Activated CD8-positive, alpha-beta T cell treated with anti-CD3 and anti-CD28 coated beads for 36 hours (primary cell): ENCODE measurements around the gene RALGPS2. TPM values are rescaled to one million over a fixed set of nuclear protein-coding genes. Genes with fewer than 3 reads are reported as not detected.

Source experiments
- ATAC-seq: fragments of 200-7000 bp; cut with Tn5 transposase; one replicate; pipeline ENCODE4 v1.10.0; 2021; ENCODE audit warnings: mild to moderate bottlenecking, moderate library complexity
- CTCF ChIA-PET: fragments of 350-600 bp; sonication (Branson Sonifier 250); formaldehyde crosslinking; loops from one replicate; lab custom pipeline; 2021; ENCODE audit warnings: antibody characterized with exemption; lab: Charles Lee
- POLR2A ChIA-PET: fragments of 350-600 bp; sonication (Branson Sonifier 250); formaldehyde crosslinking; loops from one replicate; lab custom pipeline; 2021; ENCODE audit warnings: antibody characterized with exemption; lab: Charles Lee
- DNase-seq: peaks from one replicate; pipeline ENCODE4 v3.0.0-alpha.2; 2020
- H3K27ac Mint-ChIP-seq: one replicate; pipeline ENCODE4 v1.8.0; 2021; ENCODE audit warnings: mild to moderate bottlenecking, mixed read lengths
- H3K27me3 Mint-ChIP-seq: one replicate; pipeline ENCODE4 v1.8.0; 2021; ENCODE audit warnings: mixed read lengths
- H3K36me3 Mint-ChIP-seq: one replicate; pipeline ENCODE4 v1.8.0; 2021; ENCODE audit warnings: low read depth, mixed read lengths
- H3K4me1 Mint-ChIP-seq: one replicate; pipeline ENCODE4 v1.8.0; 2021; ENCODE audit warnings: low read depth, mixed read lengths
- H3K4me3 Mint-ChIP-seq: one replicate; pipeline ENCODE4 v1.8.0; 2021; ENCODE audit warnings: mild to moderate bottlenecking, moderate library complexity, mixed read lengths
- H3K9me3 Mint-ChIP-seq: one replicate; pipeline ENCODE4 v1.8.0; 2021; ENCODE audit warnings: mixed read lengths
- intact Hi-C: fragments of 100-400 bp; cut with micrococcal nuclease; formaldehyde crosslinking; loops from one replicate; pipeline ENCODE4 v1.10.0; 2022
- total RNA-seq, 2 experiments: library from RNA; stranded (reverse); gene quantifications; one replicate each; pipeline ENCODE4 v1.2.3, GENCODE V29; 2021
- TF ChIP-seq, protein P1 (sequence below): fragments of 200-600 bp; IDR thresholded peaks from one replicate; pipeline ENCODE4 v1.8.0; 2022; ENCODE audit warnings: antibody characterized with exemption, mild to moderate bottlenecking

RALGPS2 gene
- total RNA-seq, 2 experiments from 2014 or later = 2.8 to 4.8 TPM

DNA sequence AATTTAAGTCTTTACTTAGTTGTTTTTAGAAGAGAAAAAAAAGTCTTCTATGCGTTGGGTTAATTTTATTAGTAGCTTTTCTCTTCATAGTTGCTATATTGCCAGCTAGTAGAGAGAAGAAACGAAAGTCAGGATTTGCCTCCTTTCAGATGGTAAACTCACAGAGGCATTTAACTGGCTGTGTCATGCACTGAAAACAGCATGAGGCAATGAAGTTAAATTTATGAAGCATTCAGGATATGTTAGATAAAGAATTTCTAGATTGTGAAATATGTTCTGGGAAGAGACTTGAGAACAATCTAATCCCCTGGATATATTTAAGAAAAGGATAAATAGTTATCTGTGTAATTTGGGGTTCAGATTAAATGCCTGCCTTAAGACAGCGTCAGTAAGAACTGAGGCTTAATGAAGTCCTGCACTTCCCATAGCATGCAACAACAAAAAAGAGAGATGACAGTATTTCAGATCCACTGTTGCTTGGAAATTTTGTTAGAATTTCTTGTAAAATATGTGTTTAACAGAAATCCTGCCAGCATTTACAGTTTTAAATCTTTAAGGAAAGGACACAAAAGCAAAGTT is 144.2 kb downstream of the RALGPS2 start:
- POLR2A ChIA-PET = no interaction called here
- CTCF ChIA-PET = interaction anchor here (1.2 kb wide), 1 partner anchor 134 kb away, joined by 5 read pairs; no protein-coding TSS in a partner anchor
- Mint-ChIP-seq H3K4me3 (no peak overlapping the region), H3K36me3 (no peaks in the 10 kb centered on the region), H3K27ac (no peak overlapping the region), H3K9me3 (no peaks in the 10 kb centered on the region), H3K4me1 (peaks cover 4% of the 10 kb centered on the region), H3K27me3 (no peaks in the 10 kb centered on the region)
- ATAC-seq (no peak), DNase-seq (no peak)
- intact Hi-C loops = no loop called here
- TF ChIP-seq, protein P1, sequence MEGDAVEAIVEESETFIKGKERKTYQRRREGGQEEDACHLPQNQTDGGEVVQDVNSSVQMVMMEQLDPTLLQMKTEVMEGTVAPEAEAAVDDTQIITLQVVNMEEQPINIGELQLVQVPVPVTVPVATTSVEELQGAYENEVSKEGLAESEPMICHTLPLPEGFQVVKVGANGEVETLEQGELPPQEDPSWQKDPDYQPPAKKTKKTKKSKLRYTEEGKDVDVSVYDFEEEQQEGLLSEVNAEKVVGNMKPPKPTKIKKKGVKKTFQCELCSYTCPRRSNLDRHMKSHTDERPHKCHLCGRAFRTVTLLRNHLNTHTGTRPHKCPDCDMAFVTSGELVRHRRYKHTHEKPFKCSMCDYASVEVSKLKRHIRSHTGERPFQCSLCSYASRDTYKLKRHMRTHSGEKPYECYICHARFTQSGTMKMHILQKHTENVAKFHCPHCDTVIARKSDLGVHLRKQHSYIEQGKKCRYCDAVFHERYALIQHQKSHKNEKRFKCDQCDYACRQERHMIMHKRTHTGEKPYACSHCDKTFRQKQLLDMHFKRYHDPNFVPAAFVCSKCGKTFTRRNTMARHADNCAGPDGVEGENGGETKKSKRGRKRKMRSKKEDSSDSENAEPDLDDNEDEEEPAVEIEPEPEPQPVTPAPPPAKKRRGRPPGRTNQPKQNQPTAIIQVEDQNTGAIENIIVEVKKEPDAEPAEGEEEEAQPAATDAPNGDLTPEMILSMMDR = no peak

DNA sequence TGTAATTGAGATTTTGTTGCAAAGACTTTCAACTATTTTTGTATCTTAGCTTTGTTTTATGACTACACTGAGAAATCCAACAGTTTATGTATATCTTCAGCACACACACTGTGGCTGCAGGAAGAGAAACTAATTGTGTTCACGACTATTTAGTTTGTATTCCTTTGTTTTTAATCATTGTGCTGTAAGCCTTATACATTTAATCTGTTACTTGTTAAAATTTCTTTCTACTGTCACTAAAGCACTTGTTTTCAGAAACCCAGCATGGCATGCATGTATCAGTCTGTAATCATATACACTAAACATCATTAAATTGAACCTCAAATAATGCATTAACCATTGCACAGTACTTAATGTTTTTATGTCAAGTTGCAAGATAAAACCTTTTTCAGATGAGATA is 145.2 kb downstream of the RALGPS2 start:
- H3K36me3 Mint-ChIP-seq = no peaks in the 10 kb centered on the region
- H3K9me3 Mint-ChIP-seq = no peaks in the 10 kb centered on the region
- H3K4me1 Mint-ChIP-seq = peaks cover 4% of the 10 kb centered on the region
- no peak for DNase-seq
- TF ChIP-seq, protein P1 = no peak
- no peak overlapping the region for H3K27ac Mint-ChIP-seq
- CTCF ChIA-PET = interaction anchor here (1.2 kb wide), 1 partner anchor 133 kb away, joined by 5 read pairs; no protein-coding TSS in a partner anchor
- intact Hi-C loops = no loop called here
- no peaks in the 10 kb centered on the region for H3K27me3 Mint-ChIP-seq
- H3K4me3 Mint-ChIP-seq = no peak overlapping the region
- POLR2A ChIA-PET = no interaction called here
- no peak for ATAC-seq

DNA sequence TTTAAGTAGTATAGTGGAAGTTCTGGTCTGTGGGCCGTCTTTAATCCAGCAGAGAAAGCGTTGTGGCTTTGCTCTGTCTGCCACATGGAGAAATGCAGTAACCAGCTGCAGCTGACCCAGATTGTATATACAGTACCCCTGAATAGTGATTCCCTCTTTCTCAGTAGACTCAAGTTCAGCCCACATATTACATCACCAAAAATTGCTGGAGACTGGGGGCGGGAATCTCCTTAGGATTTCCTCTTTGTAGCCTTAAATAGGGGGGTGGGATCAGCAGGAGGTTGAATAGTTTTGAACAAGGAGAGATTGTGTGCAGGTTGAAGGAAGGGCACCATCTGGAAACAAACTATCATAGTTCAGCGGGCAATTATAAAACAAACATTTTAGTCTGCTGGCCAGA is 145.9 kb downstream of the RALGPS2 start, which contains the start of gene ANGPTL1:
TSS of gene ANGPTL1 (minus strand) at position 134 of the 400 bp plus-strand sequence. CDS start 5,301 bp downstream, outside the sequence.
- ChIA-PET POLR2A (interaction anchor here (0.6 kb wide), 1 partner anchor 150 kb away, joined by 3 read pairs; no protein-coding TSS in a partner anchor), CTCF (interaction anchor here (2.8 kb wide), 1 partner anchor 132 kb away, joined by 9 read pairs; no protein-coding TSS in a partner anchor)
- DNase-seq (no peak), ATAC-seq (no peak)
- Mint-ChIP-seq H3K4me3 (no peak within 1 kb of the TSS), H3K9me3 (no peaks in the 10 kb centered on the region), H3K27me3 (no peaks in the 10 kb centered on the region), H3K4me1 (peaks cover 4% of the 10 kb centered on the region), H3K36me3 (no peaks in the 10 kb centered on the region), H3K27ac (no peak within 1 kb of the TSS)
- intact Hi-C loops = no loop called here
- TF ChIP-seq, protein P1 = no peak

DNA sequence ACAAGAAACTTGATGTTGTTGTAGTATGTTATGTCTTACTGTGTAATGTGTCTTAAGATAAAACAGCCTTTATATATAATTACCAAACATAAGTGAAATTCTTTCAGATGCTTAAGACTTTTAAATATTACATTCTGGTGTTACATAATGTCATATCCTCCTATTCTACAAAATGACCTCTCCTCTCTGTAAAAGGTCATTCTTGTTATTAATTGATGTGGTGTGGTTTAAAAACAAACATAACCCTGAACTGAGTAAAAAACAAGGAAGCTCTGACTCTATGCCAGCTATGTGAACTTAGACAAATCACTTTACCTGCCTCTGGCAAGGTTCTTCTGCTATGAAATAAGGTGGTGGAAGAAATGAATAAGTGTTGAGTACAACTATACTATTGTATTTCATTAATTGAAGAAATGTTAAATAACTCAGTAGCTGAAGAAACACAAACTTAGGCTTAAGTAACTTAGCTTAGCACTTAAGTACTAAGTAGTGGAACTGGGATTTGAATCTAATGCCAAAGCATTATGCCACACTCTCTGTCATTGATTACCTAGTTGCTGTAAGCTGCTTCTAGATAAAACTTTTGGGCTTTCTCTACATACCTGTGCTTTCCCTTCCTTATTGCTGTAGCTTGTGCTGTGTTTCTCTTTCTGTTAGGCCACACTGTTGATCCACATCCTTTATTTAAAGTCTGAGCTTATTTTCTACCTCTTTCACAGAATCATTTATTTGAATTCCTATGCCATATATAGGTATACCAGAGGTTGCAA is 146.7 kb downstream of the RALGPS2 start:
- Mint-ChIP-seq H3K4me3 (no peak overlapping the region), H3K4me1 (peaks cover 4% of the 10 kb centered on the region), H3K36me3 (no peaks in the 10 kb centered on the region), H3K27ac (no peak overlapping the region), H3K27me3 (no peaks in the 10 kb centered on the region), H3K9me3 (no peaks in the 10 kb centered on the region)
- TF ChIP-seq, protein P1 = no peak
- intact Hi-C loops = no loop called here
- DNase-seq = no peak
- ChIA-PET POLR2A (interaction anchor here (0.6 kb wide), 1 partner anchor 149 kb away, joined by 3 read pairs; no protein-coding TSS in a partner anchor), CTCF (interaction anchor here (2.8 kb wide), 1 partner anchor 131 kb away, joined by 9 read pairs; no protein-coding TSS in a partner anchor)
- ATAC-seq = no peak

DNA sequence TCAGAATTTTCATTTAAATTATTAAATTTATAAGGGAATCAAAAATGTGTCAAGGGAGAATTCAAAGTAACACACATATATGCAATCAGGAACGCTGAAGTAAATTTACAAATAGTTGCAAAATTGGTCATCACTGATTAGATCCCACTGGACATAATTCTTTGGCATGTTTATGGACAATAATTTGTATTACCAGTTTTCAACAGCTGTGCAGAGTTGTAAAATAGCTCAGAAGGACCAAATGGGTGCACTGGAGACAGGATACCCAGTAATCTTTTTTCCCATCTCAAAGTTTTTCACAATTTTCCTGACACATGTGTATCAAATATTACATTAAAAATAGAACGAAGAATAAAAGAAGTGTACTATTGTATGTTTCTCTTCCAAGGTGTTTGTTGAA is 149.9 kb downstream of the RALGPS2 start:
- TF ChIP-seq, protein P1 = no peak
- DNase-seq (no peak), ATAC-seq (no peak)
- Mint-ChIP-seq H3K27me3 (no peaks in the 10 kb centered on the region), H3K4me1 (peaks cover 4% of the 10 kb centered on the region), H3K4me3 (no peak overlapping the region), H3K9me3 (no peaks in the 10 kb centered on the region), H3K27ac (no peak overlapping the region), H3K36me3 (no peaks in the 10 kb centered on the region)
- intact Hi-C loops = no loop called here
- ChIA-PET CTCF (no interaction called here), POLR2A (no interaction called here)
